PC-3 (cell line): ENCODE measurements around the gene HAPLN2. TPM values are rescaled to one million over a fixed set of nuclear protein-coding genes. Genes with fewer than 3 reads are reported as not detected.

Experiments used
- ATAC-seq: fragments of 200-7000 bp; cut with Tn5 transposase; 2 replicates; pipeline ENCODE4 v1.9.1; 2020; ENCODE audit warnings: mild to moderate bottlenecking, moderate library complexity
- BruUV-seq: library from RNA; stranded (reverse); fragments of 400-500 nt; replicated peaks from 2 replicates; lab custom pipeline; 2021; lab: Mats Ljungman, UMichigan
- CTCF ChIA-PET: fragments of 300-600 bp; sonication (Branson Sonifier 250); formaldehyde crosslinking; loops from one replicate; lab custom pipeline; 2022; ENCODE audit warnings: antibody characterized with exemption; lab: Charles Lee
- POLR2A ChIA-PET: fragments of 300-600 bp; sonication (Branson Sonifier 250); formaldehyde crosslinking; loops from one replicate; lab custom pipeline; 2022; ENCODE audit warnings: antibody characterized with exemption; ENCODE audit not compliant: unreplicated experiment; lab: Charles Lee
- DNase-seq: peaks from one replicate; pipeline ENCODE4 v3.0.0-alpha.2; 2015
- H2AFZ ChIP-seq: fragments of 300-600 bp; sonication (generic); 2 replicates; pipeline ENCODE4 v1.6.0; 2016; ENCODE audit warnings: antibody characterized with exemption, low read length
- H3F3A ChIP-seq: fragments of 300-600 bp; sonication (generic); one replicate; pipeline ENCODE4 v1.6.0; 2017; ENCODE audit warnings: antibody characterized with exemption, low read length, control low read depth, mild to moderate bottlenecking; ENCODE audit not compliant: unreplicated experiment
- H3K27ac ChIP-seq: fragments of 300-600 bp; sonication (generic); 2 replicates; pipeline ENCODE4 v1.5.1; 2016; ENCODE audit warnings: mild to moderate bottlenecking, low read length
- H3K27me3 ChIP-seq: fragments of 300-600 bp; sonication (generic); 2 replicates; pipeline ENCODE4 v1.6.1; 2016; ENCODE audit warnings: low read length, mixed read lengths
- H3K36me3 ChIP-seq: fragments of 300-600 bp; sonication (generic); 2 replicates; pipeline ENCODE4 v1.6.1; 2016; ENCODE audit warnings: low read depth, mixed run types, low read length, mixed read lengths
- H3K4me1 ChIP-seq: fragments of 300-600 bp; sonication (generic); 2 replicates; pipeline ENCODE4 v1.5.1; 2016; ENCODE audit warnings: low read length; ENCODE audit not compliant: insufficient read depth
- H3K4me2 ChIP-seq: fragments of 300-600 bp; sonication (generic); 2 replicates; pipeline ENCODE4 v1.6.0; 2016; ENCODE audit warnings: low read length
- H3K4me3 ChIP-seq: fragments of 300-600 bp; sonication (generic); 2 replicates; pipeline ENCODE4 v1.5.1; 2016; ENCODE audit warnings: mild to moderate bottlenecking, low read length, mixed read lengths
- H3K79me2 ChIP-seq: fragments of 300-600 bp; sonication (generic); 2 replicates; pipeline ENCODE4 v1.6.1; 2017; ENCODE audit warnings: low read length, mixed read lengths
- H3K9ac ChIP-seq: fragments of 300-600 bp; sonication (generic); 2 replicates; pipeline ENCODE4 v1.6.0; 2016; ENCODE audit warnings: mild to moderate bottlenecking, low read length
- H3K9me2 ChIP-seq: fragments of 300-600 bp; sonication (generic); replicated peaks from 2 replicates; pipeline ENCODE4 v1.6.1; 2016; ENCODE audit warnings: mixed run types, low read length, mixed read lengths
- H3K9me3 ChIP-seq: fragments of 300-600 bp; sonication (generic); 2 replicates; pipeline ENCODE4 v1.6.1; 2016; ENCODE audit warnings: low read length, mixed read lengths
- H4K20me1 ChIP-seq: fragments of 300-600 bp; sonication (generic); 2 replicates; pipeline ENCODE4 v1.6.1; 2016; ENCODE audit warnings: low read length, mixed read lengths
- EZH2 ChIP-seq: fragments of 300-600 bp; sonication (generic); IDR thresholded peaks from one replicate; pipeline ENCODE4 v1.6.1; 2017; ENCODE audit warnings: antibody characterized with exemption, mild to moderate bottlenecking, low read length; ENCODE audit not compliant: unreplicated experiment
- EZH2phosphoT487 ChIP-seq: fragments of 300-600 bp; sonication (generic); IDR thresholded peaks from 2 replicates; pipeline ENCODE4 v1.6.1; 2018; ENCODE audit warnings: mild to moderate bottlenecking, antibody characterized with exemption, low read length, borderline replicate concordance
- intact Hi-C: fragments of 100-400 bp; cut with micrococcal nuclease; formaldehyde crosslinking; loops from 2 replicates; pipeline ENCODE4 v1.9.0; 2023
- total RNA-seq: library from RNA; depleted of rRNA; stranded (reverse); fragments of >200 nt; gene quantifications from 2 replicates; pipeline ENCODE4 v1.2.3, GENCODE V29; 2014
- TF ChIP-seq, protein P1 (sequence below): fragments of 300-600 bp; sonication (generic); conservative IDR thresholded peaks from 2 replicates; pipeline ENCODE4 v1.5.1; 2017; ENCODE audit warnings: antibody characterized with exemption, low read depth, mild to moderate bottlenecking, low read length

The HAPLN2 gene
- total RNA-seq, 1 experiment from 2014 or later, result 1.1 TPM

DNA sequence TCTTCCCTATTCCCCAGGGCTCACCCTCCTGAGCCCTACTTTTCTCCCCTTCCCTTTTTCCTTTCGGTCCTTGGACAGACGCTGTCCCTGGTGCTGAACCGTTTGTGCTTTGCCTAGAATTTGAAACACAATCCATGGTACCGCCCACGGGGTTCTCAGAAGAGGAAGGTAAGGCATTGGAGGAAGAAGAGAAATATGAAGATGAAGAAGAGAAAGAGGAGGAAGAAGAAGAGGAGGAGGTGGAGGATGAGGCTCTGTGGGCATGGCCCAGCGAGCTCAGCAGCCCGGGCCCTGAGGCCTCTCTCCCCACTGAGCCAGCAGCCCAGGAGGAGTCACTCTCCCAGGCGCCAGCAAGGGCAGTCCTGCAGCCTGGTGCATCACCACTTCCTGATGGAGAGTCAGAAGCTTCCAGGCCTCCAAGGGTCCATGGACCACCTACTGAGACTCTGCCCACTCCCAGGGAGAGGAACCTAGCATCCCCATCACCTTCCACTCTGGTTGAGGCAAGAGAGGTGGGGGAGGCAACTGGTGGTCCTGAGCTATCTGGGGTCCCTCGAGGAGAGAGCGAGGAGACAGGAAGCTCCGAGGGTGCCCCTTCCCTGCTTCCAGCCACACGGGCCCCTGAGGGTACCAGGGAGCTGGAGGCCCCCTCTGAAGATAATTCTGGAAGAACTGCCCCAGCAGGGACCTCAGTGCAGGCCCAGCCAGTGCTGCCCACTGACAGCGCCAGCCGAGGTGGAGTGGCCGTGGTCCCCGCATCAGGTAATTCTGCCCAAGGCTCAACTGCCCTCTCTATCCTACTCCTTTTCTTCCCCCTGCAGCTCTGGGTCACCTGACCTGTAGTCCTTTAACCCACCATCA is 33.1 kb downstream of the HAPLN2 start:
- H2AFZ ChIP-seq, result no peak overlapping the region
- intact Hi-C loops, result no loop called here
- ATAC-seq (peak; percentile 32; the same call in 1 of the 2 replicates), DNase-seq (peak; percentile 69)
- POLR2A ChIA-PET, result no interaction called here
- H3F3A ChIP-seq, result no peaks in the 10 kb centered on the region
- TF ChIP-seq EZH2phosphoT487 (no peak), EZH2 (no peak)
- TF ChIP-seq, protein P1, sequence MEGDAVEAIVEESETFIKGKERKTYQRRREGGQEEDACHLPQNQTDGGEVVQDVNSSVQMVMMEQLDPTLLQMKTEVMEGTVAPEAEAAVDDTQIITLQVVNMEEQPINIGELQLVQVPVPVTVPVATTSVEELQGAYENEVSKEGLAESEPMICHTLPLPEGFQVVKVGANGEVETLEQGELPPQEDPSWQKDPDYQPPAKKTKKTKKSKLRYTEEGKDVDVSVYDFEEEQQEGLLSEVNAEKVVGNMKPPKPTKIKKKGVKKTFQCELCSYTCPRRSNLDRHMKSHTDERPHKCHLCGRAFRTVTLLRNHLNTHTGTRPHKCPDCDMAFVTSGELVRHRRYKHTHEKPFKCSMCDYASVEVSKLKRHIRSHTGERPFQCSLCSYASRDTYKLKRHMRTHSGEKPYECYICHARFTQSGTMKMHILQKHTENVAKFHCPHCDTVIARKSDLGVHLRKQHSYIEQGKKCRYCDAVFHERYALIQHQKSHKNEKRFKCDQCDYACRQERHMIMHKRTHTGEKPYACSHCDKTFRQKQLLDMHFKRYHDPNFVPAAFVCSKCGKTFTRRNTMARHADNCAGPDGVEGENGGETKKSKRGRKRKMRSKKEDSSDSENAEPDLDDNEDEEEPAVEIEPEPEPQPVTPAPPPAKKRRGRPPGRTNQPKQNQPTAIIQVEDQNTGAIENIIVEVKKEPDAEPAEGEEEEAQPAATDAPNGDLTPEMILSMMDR, result no peak
- no peaks in the 10 kb centered on the region for H3K79me2 ChIP-seq
- peaks cover 6% of the 10 kb centered on the region; the same call in 1 of the 2 replicates for H3K4me1 ChIP-seq
- H3K4me3 ChIP-seq, result no peak overlapping the region
- CTCF ChIA-PET, result interaction anchor here (1.1 kb wide), 1 partner anchor 25 kb away, joined by 6 read pairs; the partner anchor contains the start of gene NES
- no peaks in the 10 kb centered on the region for H3K9me3 ChIP-seq
- no peak overlapping the region for H3K27ac ChIP-seq
- H4K20me1 ChIP-seq, result no peaks in the 10 kb centered on the region
- no TSS peak for BruUV-seq
- H3K9ac ChIP-seq, result no peak overlapping the region
- no peaks in the 10 kb centered on the region for H3K9me2 ChIP-seq
- no peaks in the 10 kb centered on the region for H3K36me3 ChIP-seq
- 0 out of 2 replicates have a peak, but pooled peaks cover 3% of the 10 kb centered on the region for H3K27me3 ChIP-seq
- H3K4me2 ChIP-seq, result no peak overlapping the region

DNA sequence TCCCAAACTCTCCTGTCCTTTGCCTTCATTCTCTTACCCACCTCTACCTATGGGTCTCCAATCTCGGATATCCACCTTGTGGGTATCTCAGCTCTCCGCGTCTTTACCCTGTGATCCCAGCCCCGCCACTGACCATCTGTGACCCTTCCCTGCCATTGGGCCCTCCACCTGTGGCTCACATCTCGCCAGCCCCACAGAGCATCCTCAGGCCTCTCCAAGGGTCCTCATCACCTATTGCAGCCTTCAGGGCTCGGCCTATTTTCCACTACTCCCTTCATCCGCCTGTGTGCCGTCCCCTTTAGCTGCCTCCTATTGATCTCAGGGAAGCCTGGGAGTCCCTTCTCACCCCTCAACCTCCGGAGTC is 33.8 kb downstream of the HAPLN2 start:
- ChIA-PET POLR2A (no interaction called here), CTCF (interaction anchor here (0.6 to 1.1 kb wide), 2 partner anchors 24 to 25 kb away, joined by 3 to 6 read pairs; partner anchors contain the start of gene NES)
- TF ChIP-seq, protein P1, result no peak
- TF ChIP-seq EZH2 (no peak), EZH2phosphoT487 (no peak)
- DNase-seq (no peak), ATAC-seq (no peak)
- Histone ChIP-seq H3K4me1 (peaks cover 11% of the 10 kb centered on the region; the same call in 1 of the 2 replicates), H2AFZ (no peak overlapping the region), H3K9ac (no peak overlapping the region), H3K4me2 (no peak overlapping the region), H3K79me2 (no peaks in the 10 kb centered on the region), H3K4me3 (no peak overlapping the region), H3F3A (no peaks in the 10 kb centered on the region), H4K20me1 (no peaks in the 10 kb centered on the region), H3K9me3 (no peaks in the 10 kb centered on the region), H3K27ac (no peak overlapping the region), H3K36me3 (no peaks in the 10 kb centered on the region), H3K9me2 (no peaks in the 10 kb centered on the region), H3K27me3 (0 out of 2 replicates have a peak, but pooled peaks cover 3% of the 10 kb centered on the region)
- intact Hi-C loops, result no loop called here
- no TSS peak for BruUV-seq
